ENCODE data around the gene SLX9.

The SLX9 gene

GRCh38 chr21:44984792-44985440 is 45.1 kb downstream of the SLX9 start:
- H2AFZ ChIP-seq (ENCODE audit: low read length), result no peak overlapping the region
- H3K27ac ChIP-seq (ENCODE audit: low read depth, low read length, poor library complexity, severe bottlenecking), result no peak overlapping the region
- H3K79me2 ChIP-seq (ENCODE audit: insufficient read depth, low read length), result no peaks in the 10 kb centered on the region
- H3K36me3 ChIP-seq (ENCODE audit: insufficient read depth, low read length), result no peaks in the 10 kb centered on the region
- TF ChIP-seq CTCF (IDR thresholded peaks at IDR 0.05; ENCODE audit: low read length), result no peak
- TF ChIP-seq EZH2 (IDR thresholded peaks at IDR 0.05; ENCODE audit: borderline replicate concordance, low read length), result no peak
- no peaks in the 10 kb centered on the region for H3K9me3 ChIP-seq (ENCODE audit: low read length)
- H3K4me1 ChIP-seq (ENCODE audit: insufficient read depth, low read length, severe bottlenecking), result no peaks in the 10 kb centered on the region
- H3K27me3 ChIP-seq (ENCODE audit: insufficient read depth, low read length), result no peaks in the 10 kb centered on the region; the same call in 1 of the 2 replicates
- H3K9me2 ChIP-seq (ENCODE audit: low read depth, low read length), result no peaks in the 10 kb centered on the region
- no peak overlapping the region for H3K9ac ChIP-seq (ENCODE audit: low read length)
- H3F3A ChIP-seq (ENCODE audit: insufficient read depth, low read length), result no peaks in the 10 kb centered on the region
- H3K4me3 ChIP-seq (ENCODE audit: low read depth, low read length, poor library complexity, severe bottlenecking), result no peak overlapping the region
- no peaks in the 10 kb centered on the region for H4K20me1 ChIP-seq (ENCODE audit: insufficient read depth, low read length)
- H3K4me2 ChIP-seq (ENCODE audit: low read length), result no peak overlapping the region

DNA sequence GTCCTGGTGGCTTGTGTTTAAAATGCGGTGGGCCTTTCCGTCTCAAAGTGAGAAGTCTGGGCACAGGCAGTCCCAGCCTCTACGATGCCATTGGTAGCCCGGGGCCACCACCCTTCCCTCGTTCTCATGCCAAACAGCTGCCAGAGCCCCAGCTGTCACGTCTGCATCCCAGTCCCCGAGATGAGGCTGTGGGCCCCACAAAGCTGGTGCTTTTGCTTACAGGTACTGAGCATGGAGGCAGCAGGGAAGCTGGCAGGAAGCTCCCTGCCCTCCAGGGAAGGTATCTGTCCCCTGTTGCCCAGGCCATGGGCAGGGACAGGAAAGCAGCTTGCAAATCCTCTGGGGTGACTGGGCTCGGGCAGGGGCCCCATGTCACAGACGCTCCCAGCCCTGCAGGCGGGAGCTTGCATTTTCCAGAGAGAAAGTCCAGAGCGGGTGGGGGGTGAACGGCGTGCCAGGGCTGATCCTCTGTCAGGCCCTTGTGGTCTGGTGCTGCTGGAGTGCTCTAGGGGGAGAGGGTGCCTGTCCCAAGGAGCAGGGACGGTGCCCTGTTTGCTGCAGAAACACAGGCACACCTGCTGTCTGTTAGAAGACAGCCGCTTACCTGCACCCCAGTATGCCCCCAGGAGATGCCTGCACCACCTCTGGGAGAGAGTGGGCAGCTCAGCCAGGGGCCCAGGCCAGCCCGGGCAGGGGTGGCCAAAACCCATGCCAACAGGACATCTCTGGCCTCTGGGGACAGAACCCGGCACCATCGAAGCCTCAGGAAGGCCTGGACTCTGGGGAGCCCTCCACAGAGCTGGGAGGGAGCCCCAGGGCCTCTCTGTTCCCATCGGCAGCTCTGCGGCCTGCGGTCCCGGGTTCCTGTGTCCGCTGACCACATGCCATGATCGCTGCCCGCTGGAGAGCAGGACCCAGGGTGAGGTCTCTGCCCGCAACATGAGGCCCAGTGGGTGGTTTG is 45.9 kb downstream of the SLX9 start:
- no peak overlapping the region for H3K27ac ChIP-seq (ENCODE audit: low read depth, low read length, poor library complexity, severe bottlenecking)
- no peaks in the 10 kb centered on the region for H3K4me1 ChIP-seq (ENCODE audit: insufficient read depth, low read length, severe bottlenecking)
- H3F3A ChIP-seq (ENCODE audit: insufficient read depth, low read length), result no peaks in the 10 kb centered on the region
- no peaks in the 10 kb centered on the region for H4K20me1 ChIP-seq (ENCODE audit: insufficient read depth, low read length)
- H3K9me2 ChIP-seq (ENCODE audit: low read depth, low read length), result no peaks in the 10 kb centered on the region
- H3K9ac ChIP-seq (ENCODE audit: low read length), result no peak overlapping the region
- no peak for TF ChIP-seq CTCF (IDR thresholded peaks at IDR 0.05; ENCODE audit: low read length)
- no peak for TF ChIP-seq EZH2 (IDR thresholded peaks at IDR 0.05; ENCODE audit: borderline replicate concordance, low read length)
- H2AFZ ChIP-seq (ENCODE audit: low read length), result no peak overlapping the region
- H3K36me3 ChIP-seq (ENCODE audit: insufficient read depth, low read length), result no peaks in the 10 kb centered on the region
- no peaks in the 10 kb centered on the region; the same call in 1 of the 2 replicates for H3K27me3 ChIP-seq (ENCODE audit: insufficient read depth, low read length)
- no peak overlapping the region for H3K4me2 ChIP-seq (ENCODE audit: low read length)
- no peak overlapping the region for H3K4me3 ChIP-seq (ENCODE audit: low read depth, low read length, poor library complexity, severe bottlenecking)
- H3K79me2 ChIP-seq (ENCODE audit: insufficient read depth, low read length), result no peaks in the 10 kb centered on the region
- no peaks in the 10 kb centered on the region for H3K9me3 ChIP-seq (ENCODE audit: low read length)

- no peaks in the 10 kb centered on the region for H3K4me1 ChIP-seq (ENCODE audit: insufficient read depth, low read length, severe bottlenecking)
- H3K4me2 ChIP-seq (ENCODE audit: low read length), result no peak overlapping the region
- no peaks in the 10 kb centered on the region for H3K9me2 ChIP-seq (ENCODE audit: low read depth, low read length)
- no peaks in the 10 kb centered on the region for H3K79me2 ChIP-seq (ENCODE audit: insufficient read depth, low read length)
- no peak overlapping the region for H3K27ac ChIP-seq (ENCODE audit: low read depth, low read length, poor library complexity, severe bottlenecking)
- H3F3A ChIP-seq (ENCODE audit: insufficient read depth, low read length), result no peaks in the 10 kb centered on the region
- H3K4me3 ChIP-seq (ENCODE audit: low read depth, low read length, poor library complexity, severe bottlenecking), result no peak overlapping the region
- H3K9ac ChIP-seq (ENCODE audit: low read length), result no peak overlapping the region
- H4K20me1 ChIP-seq (ENCODE audit: insufficient read depth, low read length), result no peaks in the 10 kb centered on the region
- H3K27me3 ChIP-seq (ENCODE audit: insufficient read depth, low read length), result no peaks in the 10 kb centered on the region; the same call in 1 of the 2 replicates
- H2AFZ ChIP-seq (ENCODE audit: low read length), result no peak overlapping the region
- no peaks in the 10 kb centered on the region for H3K36me3 ChIP-seq (ENCODE audit: insufficient read depth, low read length)
- no peaks in the 10 kb centered on the region for H3K9me3 ChIP-seq (ENCODE audit: low read length)
- TF ChIP-seq EZH2 (IDR thresholded peaks at IDR 0.05; ENCODE audit: borderline replicate concordance, low read length), result no peak
- TF ChIP-seq CTCF (IDR thresholded peaks at IDR 0.05; ENCODE audit: low read length), result no peak
Observed at GRCh38 chr21:44986471-44987291, 46.9 kb downstream of the SLX9 start.
